H1 (cell line): ENCODE data around the gene PRCD. TPM values are rescaled to one million over a fixed set of nuclear protein-coding genes. Genes with fewer than 3 reads are reported as not detected.
A peak's percentile ranks its signal among the peaks of the same experiment; 100 is the strongest.

ENCODE experiments used
- CTCF ChIA-PET: fragments of 300-600 bp; sonication (Branson Sonifier 250); formaldehyde crosslinking; loops from one replicate; lab custom pipeline; 2021; ENCODE audit not compliant: partially characterized antibody; lab: Charles Lee
- POLR2A ChIA-PET: fragments of 300-600 bp; sonication (Branson Sonifier 250); formaldehyde crosslinking; loops from one replicate; lab custom pipeline; 2021; ENCODE audit warnings: inconsistent platforms; ENCODE audit not compliant: partially characterized antibody; lab: Charles Lee
- DNase-seq, 2 experiments: peaks; one replicate each; pipeline versions ENCODE4 v3.0.0 to v3.0.0-alpha.2; 2010 to 2022; ENCODE audit warnings: low spot score in 2 of 2, low read depth in 1 of 2, mixed read lengths in 1 of 2
- FAIRE-seq: peaks from 2 replicates; lab custom pipeline; 2011; peaks lifted over from hg19 to GRCh38; lab: Jason Lieb, UNC
- H2AFZ ChIP-seq: 2 replicates; pipeline ENCODE4 v1.8.1; 2012; ENCODE audit warnings: low read length, inconsistent platforms
- H2AK5ac ChIP-seq: 2 replicates; pipeline ENCODE4 v1.6.1; 2013; ENCODE audit warnings: low read depth, low read length
- H2BK120ac ChIP-seq: replicated peaks from 2 replicates; pipeline ENCODE3; 2013; ENCODE audit warnings: low read depth, low read length, inconsistent platforms
- H2BK12ac ChIP-seq: 2 replicates; pipeline ENCODE4 v1.6.1; 2013; ENCODE audit warnings: low read depth, low read length
- H2BK15ac ChIP-seq: 2 replicates; pipeline ENCODE4 v1.6.1; 2013; ENCODE audit warnings: low read length
- H2BK20ac ChIP-seq: 2 replicates; pipeline ENCODE4 v1.6.1; 2013; ENCODE audit warnings: low read length
- H2BK5ac ChIP-seq: 2 replicates; pipeline ENCODE4 v1.6.1; 2013; ENCODE audit warnings: low read depth, low read length
- H3K14ac ChIP-seq: 2 replicates; pipeline ENCODE4 v1.6.1; 2013; ENCODE audit warnings: inconsistent platforms; ENCODE audit not compliant: insufficient read length
- H3K18ac ChIP-seq: 2 replicates; pipeline ENCODE4 v1.6.1; 2013; ENCODE audit warnings: low read length; ENCODE audit errors: extremely low read depth
- H3K23ac ChIP-seq: 2 replicates; pipeline ENCODE4 v1.6.1; 2013; ENCODE audit warnings: inconsistent platforms; ENCODE audit not compliant: insufficient read length
- H3K23me2 ChIP-seq: 2 replicates; pipeline ENCODE4 v1.6.1; 2013; ENCODE audit warnings: low read depth, low read length
- H3K27ac ChIP-seq: 2 replicates; pipeline ENCODE4 v1.6.1; 2011; ENCODE audit warnings: low read depth, low read length, inconsistent platforms
- H3K27me3 ChIP-seq, 4 experiments: replicated peaks in 1 of 4; 1 replicate in 1 of 4; 2 replicates in 3 of 4; pipeline versions ENCODE4 v1.6.1 to v1.8.1; 2011 to 2013; ENCODE audit warnings: low read length in 3 of 4, mild to moderate bottlenecking in 3 of 4, inconsistent platforms in 2 of 4, mixed read lengths in 2 of 4, moderate library complexity in 1 of 4; ENCODE audit not compliant: control insufficient read depth in 3 of 4, insufficient read depth in 3 of 4; ENCODE audit errors: extremely low read depth in 1 of 4
- H3K36me3 ChIP-seq, 4 experiments: 2 replicates each; pipeline versions ENCODE4 v1.6.1 to v1.8.1; 2011 to 2013; ENCODE audit warnings: mild to moderate bottlenecking in 4 of 4, low read length in 3 of 4, moderate library complexity in 2 of 4, control low read depth in 1 of 4, inconsistent platforms in 1 of 4; ENCODE audit not compliant: insufficient read depth in 4 of 4, control insufficient read depth in 2 of 4
- H3K4ac ChIP-seq: replicated peaks from 2 replicates; pipeline ENCODE3; 2013; ENCODE audit warnings: low read length, low read depth, mixed read lengths, inconsistent platforms; ENCODE audit not compliant: insufficient read length
- H3K4me1 ChIP-seq, 4 experiments: replicated peaks in 1 of 4; 1 replicate in 1 of 4; 2 replicates in 3 of 4; pipeline versions ENCODE4 v1.6.1 to v1.8.1; 2011 to 2013; ENCODE audit warnings: low read length in 3 of 4, inconsistent platforms in 2 of 4, mixed read lengths in 1 of 4; ENCODE audit not compliant: insufficient read depth in 4 of 4, control insufficient read depth in 3 of 4
- H3K4me2 ChIP-seq, 2 experiments: 2 replicates each; pipeline versions ENCODE4 v1.6.1 to v1.8.1; 2011 to 2013; ENCODE audit warnings: low read depth in 2 of 2, low read length in 2 of 2, control low read depth in 1 of 2, inconsistent platforms in 1 of 2, mild to moderate bottlenecking in 1 of 2; ENCODE audit not compliant: insufficient read depth in 1 of 2
- H3K4me3 ChIP-seq, 4 experiments: fragments of 200-600, 300-600 bp in 1 of 4; sonication (generic), shearing (Covaris generic), sonication (Bioruptor Twin) in 1 of 4; 2 replicates each; pipeline versions ENCODE4 v1.5.1 to v1.8.1; 2011 to 2016; ENCODE audit warnings: low read length in 4 of 4, low read depth in 3 of 4, control low read depth in 2 of 4, inconsistent platforms in 2 of 4, mild to moderate bottlenecking in 2 of 4, mixed read lengths in 1 of 4, moderate library complexity in 1 of 4; ENCODE audit not compliant: insufficient read depth in 2 of 4; ENCODE audit errors: extremely low read depth in 1 of 4
- H3K56ac ChIP-seq: replicated peaks from 2 replicates; pipeline ENCODE3; 2013; ENCODE audit warnings: low read depth, mild to moderate bottlenecking, mixed read lengths, low read length, inconsistent platforms; ENCODE audit not compliant: insufficient read length
- H3K79me1 ChIP-seq: 2 replicates; pipeline ENCODE4 v1.6.1; 2013; ENCODE audit warnings: low read depth, low read length, control low read depth
- H3K79me2 ChIP-seq, 2 experiments: 2 replicates each; pipeline versions ENCODE4 v1.6.1 to v1.8.1; 2012 to 2013; ENCODE audit warnings: low read length in 2 of 2, mild to moderate bottlenecking in 2 of 2, inconsistent platforms in 1 of 2; ENCODE audit not compliant: insufficient read depth in 2 of 2, control insufficient read depth in 1 of 2
- H3K9ac ChIP-seq, 4 experiments: replicated peaks in 1 of 4; 1 replicate in 1 of 4; 2 replicates in 3 of 4; pipeline versions ENCODE4 v1.6.1 to v1.8.1; 2011 to 2013; ENCODE audit warnings: low read depth in 3 of 4, low read length in 3 of 4, control low read depth in 2 of 4, mild to moderate bottlenecking in 2 of 4, moderate library complexity in 2 of 4, inconsistent platforms in 1 of 4; ENCODE audit errors: extremely low read depth in 1 of 4
- H3K9me3 ChIP-seq, 2 experiments: 2 replicates each; pipeline versions ENCODE4 v1.6.1 to v1.8.1; 2012 to 2013; ENCODE audit warnings: mild to moderate bottlenecking in 2 of 2, moderate library complexity in 2 of 2, control low read depth in 1 of 2, inconsistent platforms in 1 of 2, low read depth in 1 of 2, low read length in 1 of 2, mixed read lengths in 1 of 2; ENCODE audit not compliant: insufficient read depth in 2 of 2
- H4K20me1 ChIP-seq, 2 experiments: replicated peaks in 1 of 2; 2 replicates each; pipeline versions ENCODE3 to v1.8.1; 2011 to 2013; ENCODE audit warnings: inconsistent platforms in 2 of 2, low read length in 2 of 2, mild to moderate bottlenecking in 1 of 2; ENCODE audit not compliant: insufficient read depth in 2 of 2, control insufficient read depth in 1 of 2
- H4K5ac ChIP-seq: 2 replicates; pipeline ENCODE4 v1.6.1; 2013; ENCODE audit warnings: low read length, low read depth, mixed read lengths, inconsistent platforms; ENCODE audit not compliant: insufficient read length
- H4K8ac ChIP-seq: 2 replicates; pipeline ENCODE4 v1.8.0; 2013; ENCODE audit warnings: mild to moderate bottlenecking, moderate library complexity, low read length, inconsistent platforms; ENCODE audit not compliant: insufficient read depth; ENCODE audit errors: extremely low read depth
- H4K91ac ChIP-seq: replicated peaks from 2 replicates; pipeline ENCODE3; 2013; ENCODE audit warnings: low read length, mixed read lengths, inconsistent platforms; ENCODE audit not compliant: insufficient read length
- POU5F1 ChIP-seq: IDR thresholded peaks from 2 replicates; pipeline ENCODE4 v1.6.1; 2011; ENCODE audit warnings: low read depth, mild to moderate bottlenecking, low read length, moderate library complexity
- SP1 ChIP-seq: IDR thresholded peaks from 2 replicates; pipeline ENCODE4 v1.6.1; 2011; ENCODE audit warnings: low read depth, low read length
- SP2 ChIP-seq: IDR thresholded peaks from 2 replicates; pipeline ENCODE4 v1.6.1; 2012; ENCODE audit warnings: mild to moderate bottlenecking, low read length, inconsistent platforms
- TEAD4 ChIP-seq: IDR thresholded peaks from 2 replicates; pipeline ENCODE4 v1.6.1; 2012; ENCODE audit warnings: low read depth, low read length, inconsistent platforms, mixed read lengths
- WGBS, 2 experiments: shearing (Covaris generic) in 1 of 2; methylation state at CpG; one replicate each; pipeline versions ENCODE4 v1.1.6 to v1.1.7; 2013 to 2015; ENCODE audit warnings: low lambda C conversion rate in 2 of 2, mixed read lengths in 2 of 2, inconsistent platforms in 1 of 2, low coverage in 1 of 2, missing lambda C conversion rate in 1 of 2; ENCODE audit not compliant: insufficient replicate concordance in 2 of 2, insufficient coverage in 1 of 2, insufficient read length in 1 of 2; ENCODE audit errors: extremely low coverage in 1 of 2, missing lambda C conversion rate in 1 of 2; 5-methylcytosine and 5-hydroxymethylcytosine counted together
- polyA plus RNA-seq, 7 experiments: library from polyadenylated mRNA; depleted of rRNA in 3 of 7; stranded (reverse) in 5 of 7; unstranded in 2 of 7; fragments of >200 nt in 5 of 7; fragments of 200-250 nt in 2 of 7; gene quantifications; 1 replicate in 5 of 7; 2 replicates in 1 of 7; 4 replicates in 1 of 7; pipeline versions ENCODE4 v1.2.1 to v1.2.3, GENCODE V29; 2011 to 2013; ENCODE audit warnings: missing spikeins in 2 of 7, mixed read lengths in 2 of 7
- total RNA-seq: library from RNA; stranded (reverse); fragmentation: NEBNext Ultra II Directional; extraction: Animal tissue kit (Norgen Biotek cat#: 25700); gene quantifications from 2 replicates; pipeline ENCODE4 v1.2.1, GENCODE V29; 2021

Gene PRCD
- total and polyA plus RNA-seq, 2 of the 8 experiments (the other 6 are each of a cell fraction or from before 2014, with no cell fraction given) = 0.77 to 2.1 TPM

DNA sequence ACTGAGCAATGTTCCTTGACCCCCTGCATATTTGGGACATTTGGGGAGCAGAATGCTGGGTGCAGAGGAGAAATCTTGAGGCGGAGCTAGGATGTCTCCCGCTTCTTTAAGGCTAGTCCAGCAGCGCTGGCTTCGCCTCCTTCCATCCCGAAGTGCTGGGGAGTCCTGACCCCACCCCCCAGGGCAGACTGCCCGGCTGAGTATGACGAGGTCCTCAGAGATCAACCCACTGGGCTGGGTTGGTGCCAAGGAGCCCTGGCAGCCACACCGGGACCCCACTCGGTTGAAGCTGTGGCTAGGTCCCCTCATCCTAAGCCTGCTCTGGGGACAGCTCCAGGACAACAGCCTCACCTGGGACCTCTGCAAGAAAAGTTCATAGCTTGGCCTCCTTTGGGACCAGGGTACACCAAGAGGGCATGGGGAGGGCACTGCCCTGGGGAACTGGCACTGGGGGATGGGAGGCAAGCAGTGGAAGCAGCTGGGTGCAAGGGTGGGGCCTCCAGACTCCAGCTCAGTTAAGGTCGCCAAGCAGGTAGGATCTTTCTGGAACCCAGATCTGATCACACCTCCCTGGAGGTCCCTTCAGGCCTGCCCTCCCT, 49.6 kb upstream of the PRCD start:
- Histone ChIP-seq H3K14ac (no peak overlapping the region), H2AFZ (no peak overlapping the region), H3K9me3 (no peaks in the 10 kb centered on the region), H4K5ac (no peak overlapping the region), H3K56ac (no peak overlapping the region), H3K23me2 (no peaks in the 10 kb centered on the region), H3K27me3 (no peaks in the 10 kb centered on the region), H3K4me1 (peaks cover 5 to 17% (median 10%) of the 10 kb centered on the region in 4 experiments), H2BK15ac (0 out of 2 replicates have a peak overlapping the region, but pooled peaks have one; percentile 3), H3K4me3 (no peak overlapping the region), H3K36me3 (no peaks in the 10 kb centered on the region), H3K4me2 (no peak overlapping the region), H3K18ac (no peak overlapping the region), H4K91ac (no peak overlapping the region), H3K79me1 (no peaks in the 10 kb centered on the region), H2BK5ac (no peak overlapping the region), H3K79me2 (no peaks in the 10 kb centered on the region), H2BK12ac (no peak overlapping the region), H2BK120ac (no peak overlapping the region), H2BK20ac (no peak overlapping the region), H3K23ac (no peak overlapping the region), H3K9ac (no peak overlapping the region), H3K4ac (no peak overlapping the region), H4K20me1 (peaks cover 6 to 8% of the 10 kb centered on the region in 2 experiments), H4K8ac (no peak overlapping the region), H3K27ac (no peak overlapping the region), H2AK5ac (no peak overlapping the region)
- DNase-seq = no peak
- WGBS, 2 experiments = 86% methylated on average over 10 of the region's 10 CpGs; no CpG with 5 or more reads in 1 of the 2 experiments
- no peak for FAIRE-seq
- POLR2A ChIA-PET = interaction anchor here (1.3 to 1.4 kb wide), 2 partner anchors 12 to 15 kb away, joined by 3 to 4 read pairs; no protein-coding TSS in a partner anchor
- TF ChIP-seq SP1 (no peak), POU5F1 (no peak), SP2 (no peak), TEAD4 (no peak)
- CTCF ChIA-PET = interaction anchor here (0.6 to 5.9 kb wide), 13 partner anchors 12 to 307 kb away, joined by 3 to 36 read pairs (median 4); partner anchors contain the start of gene AANAT
